ENCODE measurements around the gene SIK2.

Gene SIK2

GRCh38 chr11:111668980-111669379, 66.7 kb downstream of the SIK2 start:
- H3K4me3 ChIP-seq (ENCODE audit: low read depth, low read length) = no peak overlapping the region
- TF ChIP-seq CTCF (IDR thresholded peaks at IDR 0.05; ENCODE audit: borderline replicate concordance, insufficient read depth, low read depth, low read length) = no peak

DNA sequence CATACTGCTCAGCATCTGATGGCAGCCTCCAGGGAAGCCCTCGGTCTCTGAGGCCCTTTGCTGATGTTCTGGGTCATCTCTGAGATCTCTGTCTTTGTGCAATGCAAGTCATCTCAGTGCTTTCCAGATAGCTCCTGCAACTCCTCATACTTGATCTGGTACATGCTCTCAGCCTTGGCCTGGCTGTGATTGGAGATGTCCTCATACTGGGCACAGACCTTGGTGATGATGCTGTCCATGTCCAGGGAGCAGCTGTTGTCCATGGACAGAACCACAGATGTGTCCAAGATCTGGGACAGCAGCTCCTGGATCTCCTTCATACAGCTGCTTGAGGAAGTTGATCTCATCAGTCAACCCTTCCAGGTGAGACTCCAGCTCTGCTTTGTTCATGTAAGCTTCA, 69.1 kb downstream of the SIK2 start:
- TF ChIP-seq CTCF (IDR thresholded peaks at IDR 0.05; ENCODE audit: borderline replicate concordance, insufficient read depth, low read depth, low read length) = no peak
- no peak overlapping the region for H3K4me3 ChIP-seq (ENCODE audit: low read depth, low read length)

GRCh38 chr11:111672949-111673348, 70.7 kb downstream of the SIK2 start:
- no peak for TF ChIP-seq CTCF (IDR thresholded peaks at IDR 0.05; ENCODE audit: borderline replicate concordance, insufficient read depth, low read depth, low read length)
- no peak overlapping the region for H3K4me3 ChIP-seq (ENCODE audit: low read depth, low read length)

- no peak overlapping the region for H3K4me3 ChIP-seq (ENCODE audit: low read depth, low read length)
- TF ChIP-seq CTCF (IDR thresholded peaks at IDR 0.05; ENCODE audit: borderline replicate concordance, insufficient read depth, low read depth, low read length) = no peak
Measured at GRCh38 chr11:111674941-111675340, 72.7 kb downstream of the SIK2 start.

- TF ChIP-seq CTCF (IDR thresholded peaks at IDR 0.05; ENCODE audit: borderline replicate concordance, insufficient read depth, low read depth, low read length) = no peak
- no peak overlapping the region for H3K4me3 ChIP-seq (ENCODE audit: low read depth, low read length)
Measured at GRCh38 chr11:111675891-111676290, 73.6 kb downstream of the SIK2 start.

DNA sequence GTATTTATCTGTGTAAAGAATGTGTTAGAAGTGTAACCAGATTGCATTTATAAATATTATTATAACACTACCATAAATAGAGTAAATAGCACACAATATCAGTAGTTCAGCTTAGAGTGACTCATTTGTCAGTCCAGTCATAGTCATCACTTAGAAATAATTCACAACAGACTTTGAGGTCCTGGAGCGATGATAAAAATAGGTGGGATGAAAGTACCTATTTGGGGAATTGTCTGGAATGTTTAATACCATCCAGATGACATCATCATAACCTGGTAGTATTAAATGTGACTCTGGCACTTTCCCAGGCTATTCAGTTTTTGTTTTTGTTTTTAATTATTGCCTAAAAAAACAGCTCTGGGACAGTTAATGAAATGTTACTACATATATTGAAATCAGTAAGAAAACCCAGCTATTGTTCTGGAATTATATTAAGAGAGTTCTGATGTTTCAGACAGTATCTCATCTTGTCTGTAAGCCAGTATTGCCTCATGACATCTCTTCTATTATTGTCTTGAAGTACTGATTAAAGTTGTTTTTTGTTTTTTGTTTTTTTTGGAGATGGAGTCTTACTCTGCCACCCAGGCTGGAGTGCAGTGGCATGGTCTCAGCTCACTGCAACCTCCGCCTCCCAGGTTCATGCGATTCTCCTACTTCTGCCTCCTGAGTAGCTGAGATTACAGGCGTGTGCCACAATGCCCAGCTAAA, 74.8 kb downstream of the SIK2 start:
- no peak overlapping the region for H3K4me3 ChIP-seq (ENCODE audit: low read depth, low read length)
- TF ChIP-seq CTCF (IDR thresholded peaks at IDR 0.05; ENCODE audit: borderline replicate concordance, insufficient read depth, low read depth, low read length) = no peak

DNA sequence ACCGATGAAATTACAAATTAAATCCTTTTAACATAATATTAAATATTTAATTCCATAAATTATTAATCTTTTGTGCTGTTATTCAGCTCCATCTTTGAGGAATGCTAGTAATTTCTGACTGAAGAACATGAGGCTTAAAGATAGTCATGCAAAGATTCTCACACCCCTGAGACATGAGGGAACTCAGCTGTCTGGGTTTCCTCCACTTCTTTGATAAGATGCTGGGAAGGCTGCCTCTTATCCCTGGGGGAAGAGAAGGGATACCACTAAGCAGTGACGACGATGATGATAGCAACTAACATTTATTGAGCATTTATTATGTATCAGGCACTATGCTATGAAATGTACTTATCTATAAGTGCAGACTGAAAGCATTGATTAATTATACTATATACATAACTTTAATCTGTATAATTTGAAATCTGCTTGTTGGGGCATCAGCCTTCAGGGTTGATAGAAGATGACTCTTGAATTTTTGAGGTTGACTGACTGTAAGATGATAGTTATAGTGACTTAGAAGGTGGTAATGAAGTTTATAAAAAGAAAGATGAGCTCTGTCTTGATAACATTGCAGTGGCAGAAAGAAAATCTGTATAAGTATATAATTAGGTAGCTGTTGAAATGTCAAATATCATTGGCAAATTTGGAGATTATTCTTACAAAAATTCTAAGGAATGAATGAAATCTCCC, 78.4 kb downstream of the SIK2 start:
- H3K4me3 ChIP-seq (ENCODE audit: low read depth, low read length) = no peak overlapping the region
- no peak for TF ChIP-seq CTCF (IDR thresholded peaks at IDR 0.05; ENCODE audit: borderline replicate concordance, insufficient read depth, low read depth, low read length)
